Measurements from ENCODE around the gene TIE1.

DNA sequence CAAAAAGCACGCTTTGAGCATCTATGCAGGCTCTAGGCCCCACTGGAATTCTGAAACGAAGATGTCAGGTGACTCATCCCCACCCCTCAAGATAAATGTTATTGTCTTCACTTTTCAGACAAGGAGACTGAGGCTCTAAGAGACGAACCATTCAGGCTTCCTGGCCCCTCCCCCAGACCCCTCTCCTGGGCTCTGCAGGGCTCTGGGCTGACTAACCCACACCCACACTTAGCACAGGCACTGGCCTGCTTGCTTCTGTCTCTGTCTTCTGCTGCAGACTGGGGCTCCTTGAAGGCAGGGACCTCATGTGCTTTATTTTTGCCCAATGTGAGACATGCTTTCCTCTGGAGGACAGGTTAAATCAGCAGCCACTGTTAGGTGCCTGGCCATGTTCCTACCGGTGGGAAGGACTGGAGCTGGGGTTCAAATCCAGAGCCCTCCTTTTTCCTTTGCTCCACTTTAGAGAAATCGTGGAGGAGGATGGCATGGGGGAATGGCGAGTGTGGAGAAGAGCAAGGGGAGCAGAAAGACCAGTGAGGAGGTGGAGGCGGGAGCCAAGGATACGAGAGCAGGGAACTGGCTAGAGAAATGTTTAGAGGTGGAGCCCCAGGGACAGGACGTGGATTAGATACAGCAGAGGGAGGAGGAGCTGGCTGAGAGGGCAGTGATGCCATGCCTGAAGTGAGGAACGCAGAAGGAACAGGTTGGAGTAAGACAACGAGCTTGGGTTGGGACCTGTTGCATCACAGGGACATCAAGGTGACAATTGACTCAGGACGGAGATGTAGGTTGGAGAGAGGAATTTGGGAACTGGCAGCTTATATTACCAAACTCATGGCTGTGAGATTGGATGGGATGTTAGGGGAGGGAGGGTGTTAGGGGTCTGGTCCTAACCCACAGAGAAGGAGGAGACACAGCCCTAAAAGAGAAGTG, 29.3 kb upstream of the TIE1 start:
- TF ChIP-seq, protein P1, sequence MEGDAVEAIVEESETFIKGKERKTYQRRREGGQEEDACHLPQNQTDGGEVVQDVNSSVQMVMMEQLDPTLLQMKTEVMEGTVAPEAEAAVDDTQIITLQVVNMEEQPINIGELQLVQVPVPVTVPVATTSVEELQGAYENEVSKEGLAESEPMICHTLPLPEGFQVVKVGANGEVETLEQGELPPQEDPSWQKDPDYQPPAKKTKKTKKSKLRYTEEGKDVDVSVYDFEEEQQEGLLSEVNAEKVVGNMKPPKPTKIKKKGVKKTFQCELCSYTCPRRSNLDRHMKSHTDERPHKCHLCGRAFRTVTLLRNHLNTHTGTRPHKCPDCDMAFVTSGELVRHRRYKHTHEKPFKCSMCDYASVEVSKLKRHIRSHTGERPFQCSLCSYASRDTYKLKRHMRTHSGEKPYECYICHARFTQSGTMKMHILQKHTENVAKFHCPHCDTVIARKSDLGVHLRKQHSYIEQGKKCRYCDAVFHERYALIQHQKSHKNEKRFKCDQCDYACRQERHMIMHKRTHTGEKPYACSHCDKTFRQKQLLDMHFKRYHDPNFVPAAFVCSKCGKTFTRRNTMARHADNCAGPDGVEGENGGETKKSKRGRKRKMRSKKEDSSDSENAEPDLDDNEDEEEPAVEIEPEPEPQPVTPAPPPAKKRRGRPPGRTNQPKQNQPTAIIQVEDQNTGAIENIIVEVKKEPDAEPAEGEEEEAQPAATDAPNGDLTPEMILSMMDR (IDR thresholded peaks at IDR 0.05) = no peak
- no peak for TF ChIP-seq POLR2A (IDR thresholded peaks at IDR 0.05)

Data from Peyer's patch (tissue), 4 donors.